CD14-positive monocyte (primary cell): ENCODE data around the gene UBE3D. TPM values are rescaled to one million over a fixed set of nuclear protein-coding genes. Genes with fewer than 3 reads are reported as not detected.

ENCODE experiments used
- DNase-seq, 3 donors: peaks; one replicate each; pipeline ENCODE4 v3.0.0-alpha.2; 2011 to 2022
- H2AFZ ChIP-seq: 2 replicates; pipeline ENCODE4 v1.6.0; 2012; ENCODE audit warnings: mild to moderate bottlenecking, low read depth, low read length, inconsistent platforms; ENCODE audit not compliant: insufficient read depth, poor library complexity, severe bottlenecking
- H3K27ac ChIP-seq, 2 donors: 1 replicate in 1 of 2; 2 replicates in 1 of 2; pipeline ENCODE4 v1.5.1; 2012 to 2013; ENCODE audit warnings: low read length in 2 of 2, control low read depth in 1 of 2, inconsistent platforms in 1 of 2, low read depth in 1 of 2, mild to moderate bottlenecking in 1 of 2
- H3K27me3 ChIP-seq, 2 donors: one replicate each; pipeline versions ENCODE4 v1.6.0 to v1.6.1; 2011 to 2013; ENCODE audit warnings: low read length in 2 of 2; ENCODE audit not compliant: control insufficient read depth in 2 of 2, insufficient read depth in 2 of 2
- H3K36me3 ChIP-seq, 2 donors: replicated peaks in 1 of 2; 1 replicate in 1 of 2; 2 replicates in 1 of 2; pipeline versions ENCODE4 v1.5.1 to v1.6.1; 2012 to 2013; ENCODE audit warnings: low read length in 2 of 2, control low read depth in 1 of 2, inconsistent platforms in 1 of 2, mild to moderate bottlenecking in 1 of 2; ENCODE audit not compliant: insufficient read depth in 2 of 2, control insufficient read depth in 1 of 2
- H3K4me1 ChIP-seq, 2 donors: 1 replicate in 1 of 2; 2 replicates in 1 of 2; pipeline versions ENCODE4 v1.5.1 to v1.6.1; 2012 to 2013; ENCODE audit warnings: low read length in 2 of 2, control low read depth in 1 of 2, inconsistent platforms in 1 of 2, mild to moderate bottlenecking in 1 of 2, moderate library complexity in 1 of 2; ENCODE audit not compliant: insufficient read depth in 2 of 2, control insufficient read depth in 1 of 2
- H3K4me2 ChIP-seq: replicated peaks from 2 replicates; pipeline ENCODE3; 2012; ENCODE audit warnings: low read length, moderate library complexity, mild to moderate bottlenecking; ENCODE audit not compliant: poor library complexity, severe bottlenecking; ENCODE audit errors: extremely low read depth
- H3K4me3 ChIP-seq, 3 experiments: fragments of 200-600 bp in 1 of 3; sonication (generic) in 1 of 3; replicated peaks in 1 of 3; 1 replicate in 2 of 3; 2 replicates in 1 of 3; pipeline ENCODE4 v1.5.1; 2011 to 2013; ENCODE audit warnings: low read length in 3 of 3, mild to moderate bottlenecking in 3 of 3, control low read depth in 2 of 3, low read depth in 2 of 3, inconsistent platforms in 1 of 3, moderate library complexity in 1 of 3
- H3K79me2 ChIP-seq: 2 replicates; pipeline ENCODE4 v1.6.0; 2012; ENCODE audit warnings: mild to moderate bottlenecking, control low read depth, inconsistent platforms, low read length, moderate library complexity; ENCODE audit not compliant: insufficient read depth
- H3K9ac ChIP-seq: 2 replicates; pipeline ENCODE4 v1.6.0; 2017; ENCODE audit warnings: low read length, mild to moderate bottlenecking; ENCODE audit not compliant: insufficient read depth, poor library complexity, severe bottlenecking
- H3K9me3 ChIP-seq, 2 donors: replicated peaks in 1 of 2; 1 replicate in 1 of 2; 2 replicates in 1 of 2; pipeline versions ENCODE4 v1.5.1 to v1.6.1; 2012 to 2013; ENCODE audit warnings: low read length in 2 of 2, control low read depth in 1 of 2; ENCODE audit not compliant: control insufficient read depth in 1 of 2, insufficient read depth in 1 of 2
- H4K20me1 ChIP-seq: 2 replicates; pipeline ENCODE4 v1.6.0; 2012; ENCODE audit warnings: mild to moderate bottlenecking, low read length, control low read depth, moderate library complexity; ENCODE audit not compliant: insufficient read depth
- H3K27ac Mint-ChIP-seq, 7 donors: one replicate each; pipeline ENCODE4 v1.8.0; 2020; ENCODE audit warnings: mild to moderate bottlenecking in 7 of 7, mixed read lengths in 7 of 7, moderate library complexity in 6 of 7, inconsistent platforms in 2 of 7
- H3K27me3 Mint-ChIP-seq, 3 donors: one replicate each; pipeline ENCODE4 v1.8.0; 2021 to 2022; ENCODE audit warnings: low read depth in 3 of 3, mild to moderate bottlenecking in 3 of 3, mixed read lengths in 3 of 3, moderate library complexity in 3 of 3, inconsistent platforms in 1 of 3
- H3K36me3 Mint-ChIP-seq, 2 donors: one replicate each; pipeline ENCODE4 v1.8.0; 2020; ENCODE audit warnings: mixed read lengths in 2 of 2, inconsistent platforms in 1 of 2, mild to moderate bottlenecking in 1 of 2
- H3K4me1 Mint-ChIP-seq: one replicate; pipeline ENCODE4 v1.8.0; 2020; ENCODE audit warnings: mild to moderate bottlenecking, mixed read lengths
- H3K4me3 Mint-ChIP-seq, 2 donors: one replicate each; pipeline ENCODE4 v1.8.0; 2020; ENCODE audit warnings: mild to moderate bottlenecking in 2 of 2, mixed read lengths in 2 of 2, moderate library complexity in 1 of 2
- H3K9me3 Mint-ChIP-seq, 7 donors: one replicate each; pipeline ENCODE4 v1.8.0; 2020 to 2022; ENCODE audit warnings: mixed read lengths in 7 of 7, mild to moderate bottlenecking in 6 of 7, moderate library complexity in 6 of 7, inconsistent platforms in 2 of 7
- CTCF ChIP-seq: fragments of 200-600 bp; IDR thresholded peaks from one replicate; pipeline ENCODE4 v1.8.0; 2022; ENCODE audit warnings: antibody characterized with exemption, mild to moderate bottlenecking
- WGBS: methylation state at CpG from one replicate; pipeline ENCODE4 v1.1.5; 2013; ENCODE audit warnings: missing lambda C conversion rate; ENCODE audit not compliant: insufficient coverage; 5-methylcytosine and 5-hydroxymethylcytosine counted together
- intact Hi-C, 2 donors: fragments of 100-400 bp; cut with micrococcal nuclease; formaldehyde crosslinking; loops; one replicate each; pipeline versions ENCODE4 v1.15.0 to v1.15.1; 2023
- polyA plus RNA-seq, 3 donors: library from polyadenylated mRNA; depleted of rRNA in 1 of 3; unstranded in 2 of 3; stranded (reverse) in 1 of 3; fragments of 300-500 nt in 2 of 3; fragments of >200 nt in 1 of 3; fragmentation: Illumina TruSeq in 2 of 3; gene quantifications; 1 replicate in 2 of 3; 2 replicates in 1 of 3; pipeline ENCODE4 v1.2.3, GENCODE V29; 2012 to 2021

Gene UBE3D
- polyA plus RNA-seq, 3 donors: 0.61 to 1.7 (median 1.1) TPM

- Histone ChIP-seq H3K9me3 (no peaks in the 10 kb centered on the region), H3K4me2 (no peak overlapping the region), H3K79me2 (no peaks in the 10 kb centered on the region), H4K20me1 (no peaks in the 10 kb centered on the region), H3K4me1 (no peaks in the 10 kb centered on the region), H3K9ac (no peak overlapping the region), H3K27me3 (no peaks in the 10 kb centered on the region), H3K36me3 (no peaks in the 10 kb centered on the region), H3K27ac (no peak overlapping the region), H2AFZ (no peak overlapping the region), H3K4me3 (no peak overlapping the region)
- Mint-ChIP-seq H3K27ac (no peak overlapping the region), H3K36me3 (no peaks in the 10 kb centered on the region), H3K4me3 (no peak overlapping the region), H3K4me1 (no peaks in the 10 kb centered on the region), H3K27me3 (no peaks in the 10 kb centered on the region), H3K9me3 (peaks cover 0 to 2% (median 0%) of the 10 kb centered on the region in 7 donors)
- no peak for DNase-seq
- TF ChIP-seq CTCF: no peak
- intact Hi-C loops: no loop called here
Observed at GRCh38 chr6:82984720-82985119, 80.9 kb downstream of the UBE3D start.

- Histone ChIP-seq H3K27me3 (no peaks in the 10 kb centered on the region), H3K36me3 (no peaks in the 10 kb centered on the region), H2AFZ (no peak overlapping the region), H3K9me3 (no peaks in the 10 kb centered on the region), H3K27ac (no peak overlapping the region), H4K20me1 (no peaks in the 10 kb centered on the region), H3K4me3 (no peak overlapping the region), H3K4me2 (no peak overlapping the region), H3K4me1 (no peaks in the 10 kb centered on the region), H3K79me2 (no peaks in the 10 kb centered on the region), H3K9ac (no peak overlapping the region)
- Mint-ChIP-seq H3K36me3 (no peaks in the 10 kb centered on the region), H3K4me1 (no peaks in the 10 kb centered on the region), H3K4me3 (no peak overlapping the region), H3K9me3 (no peaks in the 10 kb centered on the region), H3K27ac (no peak overlapping the region), H3K27me3 (no peaks in the 10 kb centered on the region)
- no peak for TF ChIP-seq CTCF
- WGBS: no CpG with 5 or more reads among the region's 1 CpG
- no peak for DNase-seq
- intact Hi-C loops: no loop called here
Observed at GRCh38 chr6:82980086-82980485, 85.6 kb downstream of the UBE3D start.
